PC-3 (cell line): ENCODE results near the gene GNB3. TPM values are rescaled to one million over a fixed set of nuclear protein-coding genes. Genes with fewer than 3 reads are reported as not detected.

Experiments
- ATAC-seq: fragments of 200-7000 bp; cut with Tn5 transposase; 2 replicates; pipeline ENCODE4 v1.9.1; 2020; ENCODE audit warnings: mild to moderate bottlenecking, moderate library complexity
- BruUV-seq: library from RNA; stranded (reverse); fragments of 400-500 nt; replicated peaks from 2 replicates; lab custom pipeline; 2021; lab: Mats Ljungman, UMichigan
- CTCF ChIA-PET: fragments of 300-600 bp; sonication (Branson Sonifier 250); formaldehyde crosslinking; loops from one replicate; lab custom pipeline; 2022; ENCODE audit warnings: antibody characterized with exemption; lab: Charles Lee
- POLR2A ChIA-PET: fragments of 300-600 bp; sonication (Branson Sonifier 250); formaldehyde crosslinking; loops from one replicate; lab custom pipeline; 2022; ENCODE audit warnings: antibody characterized with exemption; ENCODE audit not compliant: unreplicated experiment; lab: Charles Lee
- DNase-seq: peaks from one replicate; pipeline ENCODE4 v3.0.0-alpha.2; 2015
- H2AFZ ChIP-seq: fragments of 300-600 bp; sonication (generic); 2 replicates; pipeline ENCODE4 v1.6.0; 2016; ENCODE audit warnings: antibody characterized with exemption, low read length
- H3F3A ChIP-seq: fragments of 300-600 bp; sonication (generic); one replicate; pipeline ENCODE4 v1.6.0; 2017; ENCODE audit warnings: antibody characterized with exemption, low read length, control low read depth, mild to moderate bottlenecking; ENCODE audit not compliant: unreplicated experiment
- H3K27ac ChIP-seq: fragments of 300-600 bp; sonication (generic); 2 replicates; pipeline ENCODE4 v1.5.1; 2016; ENCODE audit warnings: mild to moderate bottlenecking, low read length
- H3K27me3 ChIP-seq: fragments of 300-600 bp; sonication (generic); 2 replicates; pipeline ENCODE4 v1.6.1; 2016; ENCODE audit warnings: low read length, mixed read lengths
- H3K36me3 ChIP-seq: fragments of 300-600 bp; sonication (generic); 2 replicates; pipeline ENCODE4 v1.6.1; 2016; ENCODE audit warnings: low read depth, mixed run types, low read length, mixed read lengths
- H3K4me1 ChIP-seq: fragments of 300-600 bp; sonication (generic); 2 replicates; pipeline ENCODE4 v1.5.1; 2016; ENCODE audit warnings: low read length; ENCODE audit not compliant: insufficient read depth
- H3K4me2 ChIP-seq: fragments of 300-600 bp; sonication (generic); 2 replicates; pipeline ENCODE4 v1.6.0; 2016; ENCODE audit warnings: low read length
- H3K4me3 ChIP-seq: fragments of 300-600 bp; sonication (generic); 2 replicates; pipeline ENCODE4 v1.5.1; 2016; ENCODE audit warnings: mild to moderate bottlenecking, low read length, mixed read lengths
- H3K79me2 ChIP-seq: fragments of 300-600 bp; sonication (generic); 2 replicates; pipeline ENCODE4 v1.6.1; 2017; ENCODE audit warnings: low read length, mixed read lengths
- H3K9ac ChIP-seq: fragments of 300-600 bp; sonication (generic); 2 replicates; pipeline ENCODE4 v1.6.0; 2016; ENCODE audit warnings: mild to moderate bottlenecking, low read length
- H3K9me2 ChIP-seq: fragments of 300-600 bp; sonication (generic); replicated peaks from 2 replicates; pipeline ENCODE4 v1.6.1; 2016; ENCODE audit warnings: mixed run types, low read length, mixed read lengths
- H3K9me3 ChIP-seq: fragments of 300-600 bp; sonication (generic); 2 replicates; pipeline ENCODE4 v1.6.1; 2016; ENCODE audit warnings: low read length, mixed read lengths
- H4K20me1 ChIP-seq: fragments of 300-600 bp; sonication (generic); 2 replicates; pipeline ENCODE4 v1.6.1; 2016; ENCODE audit warnings: low read length, mixed read lengths
- EZH2 ChIP-seq: fragments of 300-600 bp; sonication (generic); IDR thresholded peaks from one replicate; pipeline ENCODE4 v1.6.1; 2017; ENCODE audit warnings: antibody characterized with exemption, mild to moderate bottlenecking, low read length; ENCODE audit not compliant: unreplicated experiment
- EZH2phosphoT487 ChIP-seq: fragments of 300-600 bp; sonication (generic); IDR thresholded peaks from 2 replicates; pipeline ENCODE4 v1.6.1; 2018; ENCODE audit warnings: mild to moderate bottlenecking, antibody characterized with exemption, low read length, borderline replicate concordance
- intact Hi-C: fragments of 100-400 bp; cut with micrococcal nuclease; formaldehyde crosslinking; loops from 2 replicates; pipeline ENCODE4 v1.9.0; 2023
- total RNA-seq: library from RNA; depleted of rRNA; stranded (reverse); fragments of >200 nt; gene quantifications from 2 replicates; pipeline ENCODE4 v1.2.3, GENCODE V29; 2014
- TF ChIP-seq, protein P1 (sequence below): fragments of 300-600 bp; sonication (generic); conservative IDR thresholded peaks from 2 replicates; pipeline ENCODE4 v1.5.1; 2017; ENCODE audit warnings: antibody characterized with exemption, low read depth, mild to moderate bottlenecking, low read length

GNB3 gene
- total RNA-seq, 1 experiment from 2014 or later: not detected

DNA sequence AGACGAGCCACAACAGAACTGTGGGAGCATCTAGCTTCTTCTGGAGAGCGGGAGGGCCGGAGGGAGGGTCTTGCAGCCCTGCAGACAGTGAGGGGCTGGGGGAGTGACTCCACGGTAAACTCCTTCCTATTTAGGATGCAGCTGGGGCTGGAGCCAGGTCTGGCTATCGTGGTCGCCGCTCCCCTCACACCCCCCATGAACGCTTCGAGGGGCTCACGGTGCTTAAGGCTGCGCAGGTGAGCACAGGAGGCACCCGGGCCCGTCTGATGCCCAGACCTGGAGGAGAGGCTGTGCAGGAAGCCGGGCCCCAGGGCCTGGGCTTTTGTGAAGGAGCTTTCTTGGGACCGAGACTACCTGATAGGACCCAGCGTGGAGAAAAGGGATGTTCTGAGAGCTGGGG lies 3.9 kb upstream of the GNB3 start:
- TF ChIP-seq EZH2phosphoT487: no peak
- no peak for TF ChIP-seq EZH2
- TF ChIP-seq, protein P1, sequence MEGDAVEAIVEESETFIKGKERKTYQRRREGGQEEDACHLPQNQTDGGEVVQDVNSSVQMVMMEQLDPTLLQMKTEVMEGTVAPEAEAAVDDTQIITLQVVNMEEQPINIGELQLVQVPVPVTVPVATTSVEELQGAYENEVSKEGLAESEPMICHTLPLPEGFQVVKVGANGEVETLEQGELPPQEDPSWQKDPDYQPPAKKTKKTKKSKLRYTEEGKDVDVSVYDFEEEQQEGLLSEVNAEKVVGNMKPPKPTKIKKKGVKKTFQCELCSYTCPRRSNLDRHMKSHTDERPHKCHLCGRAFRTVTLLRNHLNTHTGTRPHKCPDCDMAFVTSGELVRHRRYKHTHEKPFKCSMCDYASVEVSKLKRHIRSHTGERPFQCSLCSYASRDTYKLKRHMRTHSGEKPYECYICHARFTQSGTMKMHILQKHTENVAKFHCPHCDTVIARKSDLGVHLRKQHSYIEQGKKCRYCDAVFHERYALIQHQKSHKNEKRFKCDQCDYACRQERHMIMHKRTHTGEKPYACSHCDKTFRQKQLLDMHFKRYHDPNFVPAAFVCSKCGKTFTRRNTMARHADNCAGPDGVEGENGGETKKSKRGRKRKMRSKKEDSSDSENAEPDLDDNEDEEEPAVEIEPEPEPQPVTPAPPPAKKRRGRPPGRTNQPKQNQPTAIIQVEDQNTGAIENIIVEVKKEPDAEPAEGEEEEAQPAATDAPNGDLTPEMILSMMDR: no peak
- no peak overlapping the region for H3K27ac ChIP-seq
- no peak for DNase-seq
- no TSS peak for BruUV-seq
- ATAC-seq: no peak
- H3K9me3 ChIP-seq: no peaks in the 10 kb centered on the region
- intact Hi-C loops: no loop called here
- H3K27me3 ChIP-seq: no peaks in the 10 kb centered on the region
- CTCF ChIA-PET: no interaction called here
- POLR2A ChIA-PET: interaction anchor here (0.6 kb wide), 1 partner anchor 14 kb away, joined by 4 read pairs; the partner anchor contains the start of gene CDCA3
- no peak overlapping the region for H3K4me2 ChIP-seq
- no peaks in the 10 kb centered on the region for H3K9me2 ChIP-seq
- H2AFZ ChIP-seq: no peak overlapping the region
- no peak overlapping the region for H3K4me3 ChIP-seq
- no peaks in the 10 kb centered on the region for H4K20me1 ChIP-seq
- no peaks in the 10 kb centered on the region for H3K4me1 ChIP-seq
- no peaks in the 10 kb centered on the region for H3K36me3 ChIP-seq
- no peaks in the 10 kb centered on the region for H3K79me2 ChIP-seq
- H3K9ac ChIP-seq: no peak overlapping the region
- H3F3A ChIP-seq: no peaks in the 10 kb centered on the region

DNA sequence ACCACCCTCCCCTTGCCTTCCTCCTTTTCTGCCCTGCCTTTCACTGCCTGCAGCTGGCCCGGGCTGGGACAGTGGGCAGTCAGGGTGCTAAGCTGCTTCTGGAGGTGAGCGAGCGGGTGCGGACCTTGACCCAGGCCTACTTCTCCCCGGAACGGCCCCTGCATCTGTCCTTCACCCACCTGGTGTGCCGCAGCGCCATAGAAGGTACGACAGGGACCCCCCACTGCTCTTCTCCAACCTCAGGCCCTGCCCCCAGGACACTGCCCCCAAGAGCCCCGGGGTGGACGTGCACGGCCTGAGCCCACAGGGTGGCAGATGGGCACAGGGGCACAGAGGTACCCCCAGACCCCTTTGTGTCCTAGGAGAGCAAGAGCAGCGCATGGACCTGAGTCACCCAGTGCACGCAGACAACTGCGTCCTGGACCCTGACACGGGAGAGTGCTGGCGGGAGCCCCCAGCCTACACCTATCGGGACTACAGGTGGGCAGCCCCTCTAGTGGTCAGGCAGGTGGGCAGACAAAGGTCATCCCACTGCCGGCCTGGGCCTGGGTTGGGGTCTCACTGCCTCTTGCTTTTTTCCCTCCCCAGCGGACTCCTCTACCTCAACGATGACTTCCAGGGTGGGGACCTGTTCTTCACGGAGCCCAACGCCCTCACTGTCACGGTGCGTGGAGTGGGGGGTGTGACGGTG lies 3.2 kb upstream of the GNB3 start:
- Histone ChIP-seq H2AFZ (no peak overlapping the region), H3K4me2 (no peak overlapping the region), H3K36me3 (no peaks in the 10 kb centered on the region)

More for the DNA sequence above, 3.2 kb upstream of the GNB3 start:
- intact Hi-C loops: no loop called here
- ATAC-seq (no peak), DNase-seq (no peak)
- ChIA-PET POLR2A (interaction anchor here (0.6 kb wide), 1 partner anchor 14 kb away, joined by 4 read pairs; the partner anchor contains the start of gene CDCA3), CTCF (no interaction called here)
- H3K27me3 ChIP-seq: no peaks in the 10 kb centered on the region
- H3K4me1 ChIP-seq: no peaks in the 10 kb centered on the region
- no peaks in the 10 kb centered on the region for H4K20me1 ChIP-seq
- TF ChIP-seq EZH2: no peak
- TF ChIP-seq, protein P1: no peak
- no peak for TF ChIP-seq EZH2phosphoT487
- no peak overlapping the region for H3K27ac ChIP-seq
- BruUV-seq: no TSS peak
- no peak overlapping the region for H3K9ac ChIP-seq
- no peaks in the 10 kb centered on the region for H3K9me2 ChIP-seq
- no peak overlapping the region for H3K4me3 ChIP-seq
- no peaks in the 10 kb centered on the region for H3K9me3 ChIP-seq
- no peaks in the 10 kb centered on the region for H3K79me2 ChIP-seq
- H3F3A ChIP-seq: no peaks in the 10 kb centered on the region
